Upper lobe of left lung (tissue), 6 donors: ENCODE results near the gene CHST11. TPM values are rescaled to one million over a fixed set of nuclear protein-coding genes. Genes with fewer than 3 reads are reported as not detected.

ENCODE experiments used
- ATAC-seq, 2 donors: fragments of 200-7000 bp; cut with Tn5 transposase; one replicate each; pipeline ENCODE4 v1.9.1; 2022; ENCODE audit warnings: mild to moderate bottlenecking in 2 of 2, moderate library complexity in 2 of 2; ENCODE audit not compliant: low FRiP score in 2 of 2
- DNase-seq, 2 donors: peaks; one replicate each; pipeline ENCODE4 v3.0.0-alpha.2; 2019 to 2020
- H3K27ac ChIP-seq, 4 donors: fragments of 200-600 bp; sonication (generic); one replicate each; pipeline ENCODE4 v1.5.1; 2016 to 2019
- H3K27me3 ChIP-seq, 4 donors: fragments of 200-600 bp; sonication (generic); one replicate each; pipeline ENCODE4 v1.5.1; 2017 to 2019
- H3K36me3 ChIP-seq, 4 donors: fragments of 200-600 bp; sonication (generic); one replicate each; pipeline ENCODE4 v1.5.1; 2016 to 2019
- H3K4me1 ChIP-seq, 4 donors: fragments of 200-600 bp; sonication (generic); one replicate each; pipeline ENCODE4 v1.5.1; 2018 to 2019
- H3K4me3 ChIP-seq, 4 donors: fragments of 200-600 bp; sonication (generic); one replicate each; pipeline ENCODE4 v1.5.1; 2017 to 2019; ENCODE audit warnings: mild to moderate bottlenecking in 2 of 4, moderate library complexity in 1 of 4
- H3K9me3 ChIP-seq, 4 donors: fragments of 200-600 bp; sonication (generic); one replicate each; pipeline ENCODE4 v1.5.1; 2018 to 2019
- CTCF ChIP-seq, 6 experiments: fragments of 450-650 bp in 4 of 6; fragments of 200-600 bp in 2 of 6; sonication (generic) in 2 of 6; IDR thresholded peaks; one replicate each; pipeline ENCODE4 v1.5.1; 2016 to 2019; ENCODE audit warnings: antibody characterized with exemption in 6 of 6
- EP300 ChIP-seq, 4 donors: sonication (generic); formaldehyde crosslinking; IDR thresholded peaks; one replicate each; pipeline ENCODE4 v1.5.1; 2017; ENCODE audit warnings: antibody characterized with exemption in 4 of 4, control low read depth in 2 of 4
- POLR2A ChIP-seq, 4 donors: fragments of 450-650 bp; IDR thresholded peaks; one replicate each; pipeline ENCODE4 v1.5.1; 2016 to 2017; ENCODE audit warnings: antibody characterized with exemption in 4 of 4, mild to moderate bottlenecking in 2 of 4
- POLR2AphosphoS5 ChIP-seq, 2 donors: sonication (generic); formaldehyde crosslinking; IDR thresholded peaks; one replicate each; pipeline ENCODE4 v1.5.1; 2017; ENCODE audit warnings: antibody characterized with exemption in 2 of 2
- WGBS, 2 donors: methylation state at CpG; one replicate each; pipeline ENCODE4 v1.1.5; 2017 to 2018; 5-methylcytosine and 5-hydroxymethylcytosine counted together
- total RNA-seq, 6 donors: library from RNA; depleted of rRNA in 4 of 6; stranded (reverse); fragments of >200 nt in 4 of 6; gene quantifications; one replicate each; pipeline versions ENCODE4 v1.1.0 to v1.2.1, GENCODE V29; 2016 to 2021
- donor health status: DM: no; HTN: no; CAD: no; lungs with moderate emphysema.
- donor health status: DM: no; HTN: yes; CAD: no; lungs with severe emphysema.

The CHST11 gene
- total RNA-seq, 6 donors from 2014 or later: 40.4 to 234 (median 58.4) TPM

- 69 to 73% methylated on average over 3 of the region's 3 CpGs for WGBS, 2 donors
- no peaks in the 10 kb centered on the region for H3K27me3 ChIP-seq
- no peak overlapping the region for H3K4me3 ChIP-seq
- TF ChIP-seq POLR2A (IDR thresholded peaks at IDR 0.05) (no peak), CTCF (IDR thresholded peaks at IDR 0.05) (no peak), EP300 (IDR thresholded peaks at IDR 0.05) (no peak), POLR2AphosphoS5 (IDR thresholded peaks at IDR 0.05) (no peak)
- ATAC-seq: no peak
- H3K36me3 ChIP-seq: no peaks in the 10 kb centered on the region
- H3K9me3 ChIP-seq: no peaks in the 10 kb centered on the region
- no peak for DNase-seq
- peaks cover 7 to 55% (median 20%) of the 10 kb centered on the region in 4 donors for H3K4me1 ChIP-seq
- no peak overlapping the region for H3K27ac ChIP-seq
These were observed 44.9 kb downstream of the CHST11 start for GRCh38 chr12:104501660-104502059.

- H3K27me3 ChIP-seq: no peaks in the 10 kb centered on the region
- H3K36me3 ChIP-seq: no peaks in the 10 kb centered on the region
- DNase-seq (no peak), ATAC-seq (no peak)
- H3K9me3 ChIP-seq: no peaks in the 10 kb centered on the region
- 92 to 99% methylated on average over 5 of the region's 5 CpGs for WGBS, 2 donors
- H3K4me1 ChIP-seq: peaks cover 7 to 59% (median 24%) of the 10 kb centered on the region in 4 donors
- no peak overlapping the region for H3K4me3 ChIP-seq
- H3K27ac ChIP-seq: no peak overlapping the region
- TF ChIP-seq CTCF (IDR thresholded peaks at IDR 0.05) (no peak), EP300 (IDR thresholded peaks at IDR 0.05) (no peak)
These were observed 45.5 kb downstream of the CHST11 start for GRCh38 chr12:104502217-104502616.

- no peak for ATAC-seq
- Histone ChIP-seq H3K27ac (no peak overlapping the region), H3K36me3 (no peaks in the 10 kb centered on the region), H3K4me3 (no peak overlapping the region), H3K27me3 (no peaks in the 10 kb centered on the region), H3K4me1 (peaks cover 7 to 60% (median 26%) of the 10 kb centered on the region in 4 donors), H3K9me3 (no peaks in the 10 kb centered on the region)
- 81 to 90% methylated on average over 6 of the region's 6 CpGs for WGBS, 2 donors
- no peak for TF ChIP-seq CTCF (IDR thresholded peaks at IDR 0.05)
- TF ChIP-seq POLR2A (IDR thresholded peaks at IDR 0.05): no peak
- no peak for TF ChIP-seq POLR2AphosphoS5 (IDR thresholded peaks at IDR 0.05)
- TF ChIP-seq EP300 (IDR thresholded peaks at IDR 0.05): no peak
- DNase-seq: no peak
These were observed 45.9 kb downstream of the CHST11 start for GRCh38 chr12:104502638-104503037.

- TF ChIP-seq EP300 (IDR thresholded peaks at IDR 0.05): no peak
- TF ChIP-seq CTCF (IDR thresholded peaks at IDR 0.05): no peak
- TF ChIP-seq POLR2AphosphoS5 (IDR thresholded peaks at IDR 0.05): no peak
- no peak for TF ChIP-seq POLR2A (IDR thresholded peaks at IDR 0.05)
These were observed 46.4 kb downstream of the CHST11 start for GRCh38 chr12:104503191-104503590.

GRCh38 chr12:104504146-104504545 is 47.4 kb downstream of the CHST11 start:
- Histone ChIP-seq H3K36me3 (no peaks in the 10 kb centered on the region), H3K4me1 (peaks cover 13 to 56% (median 29%) of the 10 kb centered on the region in 4 donors), H3K27ac (no peak overlapping the region), H3K9me3 (no peaks in the 10 kb centered on the region), H3K27me3 (no peaks in the 10 kb centered on the region), H3K4me3 (no peak overlapping the region)
- 79 to 80% methylated on average over 1 to 9 of the region's 9 CpGs for WGBS, 2 donors
- ATAC-seq: no peak
- peak in 1 of 2 donors; percentile 17 for DNase-seq
- no peak for TF ChIP-seq EP300 (IDR thresholded peaks at IDR 0.05)
- no peak for TF ChIP-seq CTCF (IDR thresholded peaks at IDR 0.05)
- TF ChIP-seq POLR2A (IDR thresholded peaks at IDR 0.05): no peak
- TF ChIP-seq POLR2AphosphoS5 (IDR thresholded peaks at IDR 0.05): no peak

More at GRCh38 chr12:104503191-104503590, 46.4 kb downstream of the CHST11 start:
- H3K4me1 ChIP-seq: peaks cover 8 to 64% (median 28%) of the 10 kb centered on the region in 4 donors
- H3K27ac ChIP-seq: no peak overlapping the region
- ATAC-seq (no peak), DNase-seq (no peak)
- no peaks in the 10 kb centered on the region for H3K27me3 ChIP-seq
- H3K4me3 ChIP-seq: no peak overlapping the region
- no peaks in the 10 kb centered on the region for H3K36me3 ChIP-seq
- 71 to 89% methylated on average over 4 of the region's 4 CpGs for WGBS, 2 donors
- no peaks in the 10 kb centered on the region for H3K9me3 ChIP-seq
